Astrocyte (in vitro differentiated cells and primary cell): ENCODE measurements around the gene COL24A1.

Experiments
- CTCF ChIP-seq: IDR thresholded peaks from 2 replicates; pipeline ENCODE4 v1.5.1; 2011; ENCODE audit warnings: low read depth, mild to moderate bottlenecking, inconsistent platforms, low read length, moderate library complexity; ENCODE audit not compliant: insufficient read depth
- EZH2 ChIP-seq: IDR thresholded peaks from 2 replicates; pipeline ENCODE4 v1.6.1; 2012; ENCODE audit warnings: mild to moderate bottlenecking, low read length, inconsistent platforms; ENCODE audit not compliant: insufficient read depth

- no peak for TF ChIP-seq EZH2
- TF ChIP-seq CTCF = no peak
Observed at GRCh38 chr1:86068841-86069756, 87.5 kb downstream of the COL24A1 start.
